NCI-H2029 (cell line): Measurements from ENCODE around the gene PSMG4.
"Not testable (repeated sequence)": the region's sequence is repeated elsewhere in the genome, so short reads cannot be mapped to it uniquely, and the experiment has no call there.

Source experiments
- DNase-seq: peaks from one replicate; lab custom pipeline; 2025; lab: John Stamatoyannopoulos, UW

The PSMG4 gene

GRCh38 chr6:3230256-3230882 lies 28.4 kb upstream of the PSMG4 start:
- no peak for DNase-seq

GRCh38 chr6:3230900-3231246 lies 27.9 kb upstream of the PSMG4 start:
- peak; percentile 95 for DNase-seq

GRCh38 chr6:3231247-3232016 lies 27.3 kb upstream of the PSMG4 start:
- peak; percentile 95 for DNase-seq

- peak; percentile 39 for DNase-seq
Observed at GRCh38 chr6:3232017-3232945, 26.5 kb upstream of the PSMG4 start.

- no peak for DNase-seq
Observed at GRCh38 chr6:3233321-3233720, 25.4 kb upstream of the PSMG4 start.

- DNase-seq = no peak
Observed at GRCh38 chr6:3233904-3234303, 24.8 kb upstream of the PSMG4 start.

- no peak for DNase-seq
Observed at GRCh38 chr6:3235486-3235885, 23.3 kb upstream of the PSMG4 start.

- DNase-seq = no peak
Observed at GRCh38 chr6:3236005-3236404, 22.7 kb upstream of the PSMG4 start.

- no peak for DNase-seq
Observed at GRCh38 chr6:3237761-3238662, 20.7 kb upstream of the PSMG4 start.

- no peak for DNase-seq
Observed at GRCh38 chr6:3239110-3239830, 19.5 kb upstream of the PSMG4 start.

- DNase-seq = no peak
Observed at GRCh38 chr6:3240595-3240994, 18.2 kb upstream of the PSMG4 start.

- DNase-seq = not testable (repeated sequence)
Observed at GRCh38 chr6:3241745-3242144, 17.0 kb upstream of the PSMG4 start.

- no peak for DNase-seq
Observed at GRCh38 chr6:3242768-3243167, 16.0 kb upstream of the PSMG4 start.

- peak; percentile 99 for DNase-seq
Observed at GRCh38 chr6:3244003-3244831, 14.5 kb upstream of the PSMG4 start.

GRCh38 chr6:3244832-3245161 lies 13.9 kb upstream of the PSMG4 start:
- not testable (repeated sequence) for DNase-seq

- no peak for DNase-seq
Observed at GRCh38 chr6:3245216-3245615, 13.5 kb upstream of the PSMG4 start.

GRCh38 chr6:3247255-3248146 lies 11.2 kb upstream of the PSMG4 start:
- DNase-seq = peak; percentile 88

- DNase-seq = no peak
Observed at GRCh38 chr6:3249821-3250220, 8.9 kb upstream of the PSMG4 start.

GRCh38 chr6:3250231-3250675 lies 8.5 kb upstream of the PSMG4 start:
- DNase-seq = peak; percentile 19
